Colonic mucosa (tissue), 4 donors: Measurements from ENCODE around the gene SENP7. TPM values are rescaled to one million over a fixed set of nuclear protein-coding genes. Genes with fewer than 3 reads are reported as not detected.

Experiments
- DNase-seq: peaks from one replicate; pipeline ENCODE4 v3.0.0-alpha.2; 2020
- H3K27ac ChIP-seq: fragments of 200-600 bp; one replicate; pipeline ENCODE4 v1.8.0; 2021
- H3K27me3 ChIP-seq: fragments of 200-600 bp; one replicate; pipeline ENCODE4 v1.8.0; 2021
- H3K36me3 ChIP-seq: fragments of 200-600 bp; one replicate; pipeline ENCODE4 v1.8.0; 2021
- H3K4me1 ChIP-seq: fragments of 200-600 bp; one replicate; pipeline ENCODE4 v1.8.0; 2021; ENCODE audit warnings: mild to moderate bottlenecking
- H3K4me3 ChIP-seq: fragments of 200-600 bp; one replicate; pipeline ENCODE4 v1.8.0; 2021
- H3K9ac ChIP-seq, 2 donors: one replicate each; pipeline ENCODE4 v1.7.0; 2013; ENCODE audit warnings: control low read depth in 2 of 2, low read depth in 2 of 2, low read length in 2 of 2
- H3K9me3 ChIP-seq: fragments of 200-600 bp; one replicate; pipeline ENCODE4 v1.8.0; 2021
- CTCF ChIP-seq: fragments of 200-600 bp; IDR thresholded peaks from one replicate; pipeline ENCODE4 v1.8.0; 2022; ENCODE audit warnings: antibody characterized with exemption, mild to moderate bottlenecking
- intact Hi-C: fragments of 100-400 bp; cut with DNase I; formaldehyde crosslinking; loops from one replicate; pipeline ENCODE4 v1.14.1; 2022
- total RNA-seq, 2 donors: library from RNA; stranded (reverse); fragmentation: NEBNext Ultra II Directional in 1 of 2; extraction: Animal tissue kit (Norgen Biotek cat#: 25700) in 1 of 2; gene quantifications; one replicate each; pipeline ENCODE4 v1.2.1, GENCODE V29; 2021
- donor health status: healthy.
- donor health status: DM: no; HTN: no; CAD: no.
- donor health status: DM: no; HTN: no; CAD: no.

SENP7 gene
- total RNA-seq, 2 donors from 2014 or later = 5.6 to 8.6 TPM

GRCh38 chr3:101418851-101419250 is 94.2 kb downstream of the SENP7 start:
- no peak overlapping the region for H3K4me3 ChIP-seq

GRCh38 chr3:101414121-101414520 is 98.9 kb downstream of the SENP7 start:
- no peaks in the 10 kb centered on the region for H3K36me3 ChIP-seq
- TF ChIP-seq CTCF = no peak
- no peaks in the 10 kb centered on the region for H3K27me3 ChIP-seq
- intact Hi-C loops = no loop called here
- H3K9ac ChIP-seq = no peak overlapping the region
- H3K4me1 ChIP-seq = no peaks in the 10 kb centered on the region
- no peak overlapping the region for H3K27ac ChIP-seq
- no peaks in the 10 kb centered on the region for H3K9me3 ChIP-seq
- H3K4me3 ChIP-seq = no peak overlapping the region
- DNase-seq = no peak

More at GRCh38 chr3:101418851-101419250, 94.2 kb downstream of the SENP7 start:
- no peaks in the 10 kb centered on the region for H3K9me3 ChIP-seq
- H3K36me3 ChIP-seq = no peaks in the 10 kb centered on the region
- no peaks in the 10 kb centered on the region for H3K4me1 ChIP-seq
- intact Hi-C loops = no loop called here
- DNase-seq = no peak
- no peak overlapping the region for H3K27ac ChIP-seq
- no peak overlapping the region for H3K9ac ChIP-seq
- H3K27me3 ChIP-seq = no peaks in the 10 kb centered on the region
- TF ChIP-seq CTCF = no peak

GRCh38 chr3:101413656-101414055 is 99.4 kb downstream of the SENP7 start:
- Histone ChIP-seq H3K4me1 (no peaks in the 10 kb centered on the region), H3K27ac (no peak overlapping the region), H3K36me3 (no peaks in the 10 kb centered on the region), H3K9me3 (no peaks in the 10 kb centered on the region), H3K9ac (no peak overlapping the region), H3K4me3 (no peak overlapping the region), H3K27me3 (no peaks in the 10 kb centered on the region)
- TF ChIP-seq CTCF = no peak
- DNase-seq = no peak
- intact Hi-C loops = no loop called here

GRCh38 chr3:101391413-101391950 is 121.5 kb downstream of the SENP7 start:
- intact Hi-C loops = no loop called here
- Histone ChIP-seq H3K4me3 (no peak overlapping the region), H3K4me1 (no peaks in the 10 kb centered on the region), H3K9ac (no peak overlapping the region), H3K36me3 (no peaks in the 10 kb centered on the region), H3K27ac (no peak overlapping the region), H3K27me3 (no peaks in the 10 kb centered on the region), H3K9me3 (no peaks in the 10 kb centered on the region)
- DNase-seq = no peak
- no peak for TF ChIP-seq CTCF

- Histone ChIP-seq H3K4me3 (no peak overlapping the region), H3K9ac (no peak overlapping the region), H3K27ac (no peak overlapping the region), H3K27me3 (no peaks in the 10 kb centered on the region), H3K36me3 (no peaks in the 10 kb centered on the region), H3K9me3 (no peaks in the 10 kb centered on the region), H3K4me1 (no peaks in the 10 kb centered on the region)
- no peak for TF ChIP-seq CTCF
- no peak for DNase-seq
- intact Hi-C loops = loop anchor here (10.0 kb wide), 2 partner anchors 164 to 194 kb away; no protein-coding TSS in a partner anchor
Measured at GRCh38 chr3:101388706-101389105, 124.3 kb downstream of the SENP7 start.
